Neuronal stem cell (in vitro differentiated cells): Measurements from ENCODE around the gene PDCD1. TPM values are rescaled to one million over a fixed set of nuclear protein-coding genes. Genes with fewer than 3 reads are reported as not detected.
"Not testable (repeated sequence)": the region's sequence is repeated elsewhere in the genome, so short reads cannot be mapped to it uniquely, and the experiment has no call there.

ENCODE experiments used
- DNase-seq: peaks from one replicate; pipeline ENCODE4 v3.0.0-alpha.2; 2013; ENCODE audit warnings: low spot score
- H2AFZ ChIP-seq: one replicate; pipeline ENCODE4 v1.6.1; 2013; ENCODE audit warnings: mild to moderate bottlenecking, low read length, inconsistent platforms
- H2AK5ac ChIP-seq: 2 replicates; pipeline ENCODE4 v1.6.1; 2013; ENCODE audit warnings: low read depth, mild to moderate bottlenecking, inconsistent platforms, low read length, moderate library complexity, mixed read lengths
- H2BK120ac ChIP-seq: 2 replicates; pipeline ENCODE4 v1.6.1; 2013; ENCODE audit warnings: low read depth, mild to moderate bottlenecking, inconsistent platforms, low read length, moderate library complexity, mixed read lengths
- H2BK12ac ChIP-seq: one replicate; pipeline ENCODE4 v1.6.1; 2013; ENCODE audit warnings: low read length, inconsistent platforms
- H2BK15ac ChIP-seq: 2 replicates; pipeline ENCODE4 v1.6.1; 2013; ENCODE audit warnings: mild to moderate bottlenecking, low read length, inconsistent platforms, mixed read lengths
- H2BK5ac ChIP-seq: one replicate; pipeline ENCODE4 v1.6.1; 2013; ENCODE audit warnings: inconsistent platforms, mild to moderate bottlenecking, low read length, moderate library complexity
- H3K14ac ChIP-seq: one replicate; pipeline ENCODE4 v1.6.1; 2013; ENCODE audit warnings: low read length, inconsistent platforms
- H3K18ac ChIP-seq: 2 replicates; pipeline ENCODE4 v1.6.1; 2013; ENCODE audit warnings: low read length, inconsistent platforms
- H3K23ac ChIP-seq: 2 replicates; pipeline ENCODE4 v1.6.1; 2013; ENCODE audit warnings: low read depth, mild to moderate bottlenecking, mixed read lengths, low read length, inconsistent platforms; ENCODE audit not compliant: poor library complexity
- H3K27ac ChIP-seq: replicated peaks from 3 replicates; pipeline ENCODE4 v1.5.1; 2013; ENCODE audit warnings: low read length, inconsistent platforms
- H3K27me3 ChIP-seq, 3 experiments: 2 replicates each; pipeline ENCODE4 v1.6.1; 2013; ENCODE audit warnings: low read length in 3 of 3, mild to moderate bottlenecking in 2 of 3, inconsistent platforms in 1 of 3, low read depth in 1 of 3, mixed read lengths in 1 of 3, moderate library complexity in 1 of 3; ENCODE audit not compliant: control insufficient read depth in 3 of 3, insufficient read depth in 3 of 3
- H3K36me3 ChIP-seq, 2 donors: replicated peaks in 1 of 2; 2 replicates each; pipeline ENCODE4 v1.6.1; 2013; ENCODE audit warnings: low read length in 2 of 2; ENCODE audit not compliant: control insufficient read depth in 2 of 2, insufficient read depth in 2 of 2
- H3K4ac ChIP-seq: 2 replicates; pipeline ENCODE4 v1.6.1; 2013; ENCODE audit warnings: inconsistent platforms, mild to moderate bottlenecking, low read length, moderate library complexity
- H3K4me1 ChIP-seq, 2 donors: 1 replicate in 1 of 2; 2 replicates in 1 of 2; pipeline ENCODE4 v1.6.1; 2013; ENCODE audit warnings: low read length in 2 of 2, low read depth in 1 of 2; ENCODE audit not compliant: control insufficient read depth in 2 of 2, insufficient read depth in 1 of 2
- H3K4me2 ChIP-seq: one replicate; pipeline ENCODE4 v1.6.1; 2013; ENCODE audit warnings: mild to moderate bottlenecking, low read length, inconsistent platforms; ENCODE audit not compliant: insufficient read depth, poor library complexity, severe bottlenecking
- H3K4me3 ChIP-seq, 2 donors: 2 replicates each; pipeline ENCODE4 v1.5.1; 2013; ENCODE audit warnings: low read length in 2 of 2, mild to moderate bottlenecking in 2 of 2, inconsistent platforms in 1 of 2, moderate library complexity in 1 of 2
- H3K79me1 ChIP-seq: one replicate; pipeline ENCODE4 v1.6.1; 2013; ENCODE audit warnings: low read depth, mild to moderate bottlenecking, inconsistent platforms, low read length, moderate library complexity
- H3K9ac ChIP-seq: one replicate; pipeline ENCODE4 v1.6.1; 2013; ENCODE audit warnings: mild to moderate bottlenecking, low read depth, low read length, inconsistent platforms; ENCODE audit not compliant: poor library complexity
- H3K9me3 ChIP-seq, 2 donors: replicated peaks in 1 of 2; 2 replicates each; pipeline versions ENCODE3 to v1.6.1; 2013; ENCODE audit warnings: low read length in 2 of 2, mild to moderate bottlenecking in 2 of 2, inconsistent platforms in 1 of 2, low read depth in 1 of 2, mixed read lengths in 1 of 2, moderate library complexity in 1 of 2; ENCODE audit not compliant: control insufficient read depth in 2 of 2, insufficient read depth in 1 of 2
- H4K8ac ChIP-seq: one replicate; pipeline ENCODE4 v1.6.1; 2013; ENCODE audit warnings: low read depth, mild to moderate bottlenecking, inconsistent platforms, low read length, moderate library complexity
- H4K91ac ChIP-seq: one replicate; pipeline ENCODE4 v1.6.1; 2013; ENCODE audit warnings: low read length, low read depth, mild to moderate bottlenecking, inconsistent platforms; ENCODE audit not compliant: poor library complexity
- WGBS, 2 donors: extraction: QIAGEN DNeasy Blood & Tissue Kit; methylation state at CpG; one replicate each; pipeline ENCODE4 v1.1.7; 2013; ENCODE audit warnings: missing lambda C conversion rate in 2 of 2, mixed read lengths in 1 of 2; ENCODE audit not compliant: insufficient read length in 2 of 2, insufficient replicate concordance in 1 of 2; ENCODE audit errors: extremely low coverage in 2 of 2; 5-methylcytosine and 5-hydroxymethylcytosine counted together
- polyA plus RNA-seq, 2 experiments: library from polyadenylated mRNA; stranded (reverse); fragments of 200-250 nt; gene quantifications; one replicate each; pipeline ENCODE4 v1.2.3, GENCODE V29; 2013

The PDCD1 gene
- polyA plus RNA-seq (2013, experiment 1 of 2): not detected
- polyA plus RNA-seq (2013, experiment 2 of 2): not detected

GRCh38 chr2:241858206-241859016 lies at the start of gene PDCD1:
TSS of gene PDCD1 (minus strand) at chr2:241858894. CDS start at chr2:241858838, 56 bp downstream.
- Histone ChIP-seq H2AK5ac (peak within 1 kb of the TSS; percentile 84), H4K8ac (no peak within 1 kb of the TSS), H2AFZ (no peak within 1 kb of the TSS), H3K4me2 (no peak within 1 kb of the TSS), H2BK120ac (peak within 1 kb of the TSS; percentile 47), H2BK15ac (peak within 1 kb of the TSS; percentile 67), H3K9ac (peak within 1 kb of the TSS; percentile 44), H3K79me1 (no peaks in the 10 kb centered on the region), H3K27me3 (peaks cover 0 to 18% (median 2%) of the 10 kb centered on the region in 3 experiments), H3K4me1 (peaks cover 0 to 4% of the 10 kb centered on the region in 2 donors), H3K36me3 (no peaks in the 10 kb centered on the region), H3K18ac (peak within 1 kb of the TSS; percentile 38), H2BK5ac (peak within 1 kb of the TSS; percentile 53), H3K4me3 (no peak within 1 kb of the TSS), H3K23ac (peak within 1 kb of the TSS; percentile 91), H3K9me3 (no peaks in the 10 kb centered on the region), H3K4ac (no peak within 1 kb of the TSS), H2BK12ac (peak within 1 kb of the TSS; percentile 97), H4K91ac (no peak within 1 kb of the TSS), H3K27ac (no peak within 1 kb of the TSS), H3K14ac (peak within 1 kb of the TSS; percentile 63)
- no peak for DNase-seq
- WGBS, 2 donors: no CpG with 5 or more reads among the region's 28 CpGs

GRCh38 chr2:241907831-241908230 lies 49.1 kb upstream of the PDCD1 start:
- H3K4ac ChIP-seq, H2BK5ac ChIP-seq, H3K36me3 ChIP-seq: not testable (repeated sequence)

GRCh38 chr2:241906826-241907570 lies 48.3 kb upstream of the PDCD1 start:
- Histone ChIP-seq H3K27me3 (peaks cover 0 to 8% (median 4%) of the 10 kb centered on the region in 3 experiments), H2AFZ (no peak overlapping the region), H3K14ac (no peak overlapping the region), H3K4ac (no peak overlapping the region), H3K79me1 (peaks cover 3% of the 10 kb centered on the region), H2BK120ac (no peak overlapping the region), H3K9me3 (no peaks in the 10 kb centered on the region), H4K91ac (no peak overlapping the region), H3K4me2 (no peak overlapping the region), H3K36me3 (no peaks in the 10 kb centered on the region), H3K18ac (no peak overlapping the region), H3K4me1 (peaks cover 0 to 2% of the 10 kb centered on the region in 2 donors), H2BK12ac (no peak overlapping the region), H2AK5ac (no peak overlapping the region), H3K9ac (no peak overlapping the region), H3K4me3 (no peak overlapping the region), H4K8ac (no peak overlapping the region), H2BK5ac (no peak overlapping the region), H2BK15ac (no peak overlapping the region), H3K27ac (no peak overlapping the region), H3K23ac (no peak overlapping the region)
- DNase-seq: no peak
- no CpG with 5 or more reads among the region's 18 CpGs for WGBS, 2 donors

More at GRCh38 chr2:241907831-241908230, 49.1 kb upstream of the PDCD1 start:
- not testable (repeated sequence) for H4K91ac ChIP-seq, H3K14ac ChIP-seq, DNase-seq, H4K8ac ChIP-seq, H3K23ac ChIP-seq, H3K9ac ChIP-seq, H2AFZ ChIP-seq, H3K4me1 ChIP-seq, H3K18ac ChIP-seq, H3K4me2 ChIP-seq, H3K27me3 ChIP-seq, H3K4me3 ChIP-seq, H2BK12ac ChIP-seq, H3K79me1 ChIP-seq, H2BK120ac ChIP-seq, H3K9me3 ChIP-seq, H3K27ac ChIP-seq, H2AK5ac ChIP-seq, H2BK15ac ChIP-seq
- WGBS, 2 donors: no CpG with 5 or more reads among the region's 7 CpGs

GRCh38 chr2:241906378-241906770 lies 47.7 kb upstream of the PDCD1 start:
- not testable (repeated sequence) for H3K79me1 ChIP-seq, H2AFZ ChIP-seq, H2BK5ac ChIP-seq, H2BK15ac ChIP-seq, H3K27ac ChIP-seq, H3K18ac ChIP-seq, H3K4me3 ChIP-seq, H3K14ac ChIP-seq, H2BK120ac ChIP-seq, H3K9ac ChIP-seq, H3K4ac ChIP-seq, DNase-seq, H3K36me3 ChIP-seq, H2AK5ac ChIP-seq, H2BK12ac ChIP-seq, H4K91ac ChIP-seq, H3K9me3 ChIP-seq, H3K4me2 ChIP-seq, H3K23ac ChIP-seq, H4K8ac ChIP-seq, H3K4me1 ChIP-seq
- peaks cover 0 to 14% (median 10%) of the 10 kb centered on the region in 3 experiments for H3K27me3 ChIP-seq
- WGBS, 2 donors: no CpG with 5 or more reads among the region's 5 CpGs
